NB4 (cell line): Measurements from ENCODE around the gene GPS2.

Experiments used
- DNase-seq: peaks from one replicate; pipeline ENCODE4 v3.0.0; 2010; ENCODE audit warnings: low read depth
- H3K4me3 ChIP-seq: one replicate; pipeline ENCODE4 v1.5.1; 2011; ENCODE audit warnings: mild to moderate bottlenecking, low read depth, low read length, moderate library complexity
- MYC ChIP-seq: IDR thresholded peaks from 2 replicates; pipeline ENCODE4 v1.6.1; 2011; ENCODE audit warnings: low read depth, low read length
- POLR2A ChIP-seq: IDR thresholded peaks from 2 replicates; pipeline ENCODE4 v1.6.1; 2011; ENCODE audit warnings: mild to moderate bottlenecking; ENCODE audit not compliant: insufficient read length; ENCODE audit errors: extremely low read depth
- TF ChIP-seq, protein P1 (sequence below): IDR thresholded peaks from 2 replicates; pipeline ENCODE4 v1.6.1; 2011; ENCODE audit warnings: low read depth, low read length
- TF ChIP-seq, protein P2 (sequence below): IDR thresholded peaks from one replicate; pipeline ENCODE4 v1.5.1; 2012; ENCODE audit warnings: low read depth, low read length

GPS2 gene

GRCh38 chr17:7295230-7296180, 19.7 kb downstream of the GPS2 start:
- DNase-seq: no peak
- no peak overlapping the region for H3K4me3 ChIP-seq
- TF ChIP-seq POLR2A: no peak
- TF ChIP-seq, protein P1, sequence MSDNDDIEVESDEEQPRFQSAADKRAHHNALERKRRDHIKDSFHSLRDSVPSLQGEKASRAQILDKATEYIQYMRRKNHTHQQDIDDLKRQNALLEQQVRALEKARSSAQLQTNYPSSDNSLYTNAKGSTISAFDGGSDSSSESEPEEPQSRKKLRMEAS: no peak
- TF ChIP-seq MYC: no peak
- TF ChIP-seq, protein P2, sequence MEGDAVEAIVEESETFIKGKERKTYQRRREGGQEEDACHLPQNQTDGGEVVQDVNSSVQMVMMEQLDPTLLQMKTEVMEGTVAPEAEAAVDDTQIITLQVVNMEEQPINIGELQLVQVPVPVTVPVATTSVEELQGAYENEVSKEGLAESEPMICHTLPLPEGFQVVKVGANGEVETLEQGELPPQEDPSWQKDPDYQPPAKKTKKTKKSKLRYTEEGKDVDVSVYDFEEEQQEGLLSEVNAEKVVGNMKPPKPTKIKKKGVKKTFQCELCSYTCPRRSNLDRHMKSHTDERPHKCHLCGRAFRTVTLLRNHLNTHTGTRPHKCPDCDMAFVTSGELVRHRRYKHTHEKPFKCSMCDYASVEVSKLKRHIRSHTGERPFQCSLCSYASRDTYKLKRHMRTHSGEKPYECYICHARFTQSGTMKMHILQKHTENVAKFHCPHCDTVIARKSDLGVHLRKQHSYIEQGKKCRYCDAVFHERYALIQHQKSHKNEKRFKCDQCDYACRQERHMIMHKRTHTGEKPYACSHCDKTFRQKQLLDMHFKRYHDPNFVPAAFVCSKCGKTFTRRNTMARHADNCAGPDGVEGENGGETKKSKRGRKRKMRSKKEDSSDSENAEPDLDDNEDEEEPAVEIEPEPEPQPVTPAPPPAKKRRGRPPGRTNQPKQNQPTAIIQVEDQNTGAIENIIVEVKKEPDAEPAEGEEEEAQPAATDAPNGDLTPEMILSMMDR: no peak

DNA sequence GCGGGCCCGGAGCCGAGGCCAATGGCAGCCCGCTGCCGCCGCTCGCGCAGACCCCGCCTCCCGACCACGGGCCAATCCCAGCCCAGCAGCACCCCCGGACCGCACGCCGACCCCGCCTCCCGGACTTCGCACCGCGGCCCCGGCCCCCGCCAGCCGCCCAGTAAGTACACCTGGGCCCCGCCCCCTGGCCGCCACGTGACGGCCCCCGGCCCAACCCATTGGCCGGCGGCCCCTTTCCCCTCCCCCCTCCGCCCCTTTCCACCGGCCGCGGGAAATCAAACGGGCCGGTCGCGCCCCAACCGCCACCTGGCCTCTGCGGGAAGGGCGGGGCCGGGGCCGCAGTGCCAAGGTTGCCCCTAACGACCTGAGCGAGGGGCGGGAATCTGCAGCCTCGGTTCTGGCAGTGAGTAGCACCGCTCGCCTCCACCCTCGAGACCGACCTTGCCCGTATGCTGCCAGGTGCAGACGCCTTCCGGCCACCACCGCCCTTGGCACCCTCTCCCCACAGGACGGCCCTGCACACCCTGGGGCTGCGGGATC, 20.5 kb downstream of the GPS2 start, which contains the start of gene YBX2:
Gene YBX2, minus strand, starts transcription at position 26 of the 540 bp plus-strand sequence. CDS start 139 bp downstream, outside the sequence.
- H3K4me3 ChIP-seq: no peak within 1 kb of the TSS
- TF ChIP-seq POLR2A: no peak
- TF ChIP-seq, protein P2: no peak
- TF ChIP-seq, protein P1: no peak
- TF ChIP-seq MYC: no peak
- DNase-seq: peak; percentile 59

GRCh38 chr17:7293816-7294613, 21.1 kb downstream of the GPS2 start:
- H3K4me3 ChIP-seq: no peak overlapping the region
- TF ChIP-seq, protein P2: no peak
- peak; percentile 42 for DNase-seq

- peak; percentile 86 for TF ChIP-seq MYC
- TF ChIP-seq, protein P2: no peak
- TF ChIP-seq POLR2A: no peak
- TF ChIP-seq, protein P1: peak; percentile 85
- DNase-seq: peak; percentile 75
- H3K4me3 ChIP-seq: no peak overlapping the region
Observed at GRCh38 chr17:7293159-7293558, 22.0 kb downstream of the GPS2 start.

- no peak for DNase-seq
- TF ChIP-seq, protein P1: no peak
- TF ChIP-seq POLR2A (no peak), MYC (no peak)
- H3K4me3 ChIP-seq: no peak overlapping the region
Observed at GRCh38 chr17:7292729-7293128, 22.4 kb downstream of the GPS2 start.

DNA sequence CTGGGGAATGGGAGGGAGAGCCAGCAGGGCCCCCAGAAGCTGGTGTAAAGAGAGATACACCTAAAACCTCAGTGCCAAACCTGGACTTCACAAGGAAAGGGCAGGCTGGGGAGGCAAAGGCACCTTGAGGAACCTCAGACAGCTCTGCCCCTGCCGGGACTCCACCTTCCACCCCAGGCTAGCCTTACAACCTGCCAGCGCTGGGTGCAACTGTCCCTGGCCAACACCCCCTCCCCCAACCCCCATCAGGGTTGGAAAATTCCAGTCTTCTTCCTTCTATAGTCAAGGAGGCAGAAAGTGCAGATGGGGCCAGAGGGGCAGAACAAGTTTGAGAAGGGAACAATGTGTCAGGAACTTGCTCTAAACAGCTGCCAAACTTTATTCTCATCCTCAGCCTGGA, 23.0 kb downstream of the GPS2 start:
- DNase-seq: no peak
- no peak for TF ChIP-seq POLR2A
- TF ChIP-seq, protein P1: no peak
- TF ChIP-seq MYC: no peak
- TF ChIP-seq, protein P2: no peak
- no peak overlapping the region for H3K4me3 ChIP-seq
